Right kidney (tissue), 9 donors: Measurements from ENCODE around the gene SIRT5.
A peak's percentile ranks its signal among the peaks of the same experiment; 100 is the strongest.

Source experiments
- DNase-seq: peaks from one replicate; pipeline ENCODE4 v3.0.0-alpha.2; 2016
- long read RNA-seq, 8 donors: transcript quantifications; one replicate each; lab custom pipeline, GENCODE V29; 2026

SIRT5 gene
- long read RNA-seq, donor 1, partial matches to known transcripts = 0 of 8 reads
- long read RNA-seq, donor 1, other reads (novel, unspliced or antisense) = 7 of 8 reads
- long read RNA-seq, donor 2, partial matches to known transcripts = 0 of 1 reads
- long read RNA-seq, donor 2, other reads (novel, unspliced or antisense) = 0 of 1 reads
- long read RNA-seq, donor 3, partial matches to known transcripts = 0 of 1 reads
- long read RNA-seq, donor 3, other reads (novel, unspliced or antisense) = 0 of 1 reads
- long read RNA-seq, donor 4 = 0 reads
- long read RNA-seq, donor 5, partial matches to known transcripts = 0 of 7 reads
- long read RNA-seq, donor 5, other reads (novel, unspliced or antisense) = 7 of 7 reads
- long read RNA-seq, donor 6, partial matches to known transcripts = 0 of 1 reads
- long read RNA-seq, donor 6, other reads (novel, unspliced or antisense) = 0 of 1 reads
- long read RNA-seq, donor 7, full-length matches to known transcripts = 1 of 1 reads
- long read RNA-seq, donor 7, partial matches to known transcripts = 0 of 1 reads
- long read RNA-seq, donor 7, other reads (novel, unspliced or antisense) = 0 of 1 reads
- long read RNA-seq, donor 8, full-length matches to known transcripts = 3 of 11 reads
- long read RNA-seq, donor 8, partial matches to known transcripts = 0 of 11 reads
- long read RNA-seq, donor 8, other reads (novel, unspliced or antisense) = 8 of 11 reads

DNA sequence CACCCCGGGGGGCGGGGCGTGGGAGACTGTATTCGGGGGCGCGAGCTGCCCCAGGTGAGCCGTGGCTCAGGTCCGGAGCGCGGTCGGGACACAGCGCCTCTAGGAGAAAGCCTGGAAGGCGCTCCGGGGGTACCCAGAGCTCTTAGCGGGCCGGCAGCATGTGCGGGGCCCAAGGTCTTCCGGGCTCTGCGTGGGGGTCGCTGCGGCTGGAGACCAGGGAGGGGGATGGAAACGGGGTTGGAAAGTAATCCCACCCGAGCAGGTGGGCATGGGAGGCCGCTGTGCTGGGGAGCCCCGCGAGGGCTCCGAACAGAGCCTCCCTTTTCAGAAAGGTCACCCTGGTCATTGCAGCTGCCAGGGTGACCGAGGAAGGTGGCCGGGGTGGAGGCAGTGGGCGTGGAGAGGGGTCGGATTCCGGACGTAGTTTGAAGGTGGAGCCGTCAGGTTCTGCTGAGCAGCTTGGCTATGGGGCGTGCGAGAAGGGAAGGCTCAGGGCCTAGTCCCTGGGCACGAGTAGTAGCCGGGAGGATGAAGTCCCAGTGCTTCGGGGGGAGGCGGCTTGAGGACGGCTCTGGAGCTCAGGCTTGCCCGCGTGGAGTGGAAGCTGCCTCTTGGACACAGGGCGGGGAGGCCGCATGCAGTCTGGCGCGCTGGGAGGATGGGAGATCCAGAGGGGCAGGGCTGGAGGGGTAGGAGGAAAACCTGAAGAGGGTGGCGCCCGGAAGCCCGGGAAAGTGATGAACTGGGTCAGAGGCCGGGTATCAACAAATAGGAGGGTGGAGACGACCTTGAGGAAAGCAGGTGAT lies at the start of gene SIRT5:
Gene SIRT5 (plus strand): TSS at position 31 of the 806 bp plus-strand sequence. CDS start 9,510 bp downstream, outside the sequence.
- peak; percentile 96 for DNase-seq

- DNase-seq = no peak
Measured at GRCh38 chr6:13524801-13525508, 49.4 kb upstream of the SIRT5 start.

- no peak for DNase-seq
Measured at GRCh38 chr6:13526357-13526726, 48.1 kb upstream of the SIRT5 start.

DNA sequence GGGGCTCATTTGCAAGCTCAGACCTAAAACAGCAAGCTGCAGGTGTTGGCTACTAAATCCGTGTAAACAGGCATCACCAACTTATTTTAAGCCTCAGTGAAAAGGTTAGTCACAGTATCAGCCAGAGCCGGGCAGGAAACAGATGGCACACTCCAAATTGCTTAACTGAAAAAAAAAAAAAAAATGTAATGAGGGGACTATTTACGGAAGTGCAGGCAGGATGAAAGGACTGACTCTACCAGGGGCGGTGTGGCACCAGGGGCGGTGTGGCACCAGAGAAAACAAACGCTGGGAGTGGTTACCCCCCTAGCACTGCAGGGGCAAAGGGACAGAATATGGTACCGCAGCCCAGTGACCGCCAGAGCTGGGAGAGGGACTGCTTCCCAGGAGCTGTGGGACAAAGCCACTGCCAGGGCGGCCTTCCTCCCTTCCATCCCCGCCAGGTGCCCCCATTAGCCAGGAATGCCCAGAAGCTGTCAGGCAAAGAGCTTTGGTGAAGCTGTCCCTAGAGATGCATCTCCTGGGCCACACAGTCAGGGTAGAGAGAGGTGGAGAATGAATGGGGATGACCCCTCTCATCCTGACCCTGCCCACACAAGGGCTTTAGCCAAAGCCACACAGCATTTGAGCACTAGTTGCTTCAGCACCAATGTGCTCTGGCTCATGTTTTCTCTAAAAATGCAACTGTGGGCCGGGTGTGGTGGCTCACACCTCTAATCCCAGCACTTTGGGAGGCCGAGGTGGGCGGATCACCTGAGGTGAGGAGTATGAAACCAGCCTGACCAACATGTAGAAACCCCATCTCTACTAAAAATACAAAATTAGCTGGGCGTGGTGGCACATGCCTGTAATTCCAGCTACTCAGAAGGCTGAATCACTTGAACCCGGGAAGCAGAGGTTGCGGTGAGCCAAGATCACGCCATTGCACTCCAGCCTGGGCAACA lies 47.4 kb upstream of the SIRT5 start:
- no peak for DNase-seq

- DNase-seq = no peak
Measured at GRCh38 chr6:13527671-13528056, 46.7 kb upstream of the SIRT5 start.

- no peak for DNase-seq
Measured at GRCh38 chr6:13528232-13528631, 46.2 kb upstream of the SIRT5 start.

GRCh38 chr6:13528777-13529343 lies 45.5 kb upstream of the SIRT5 start:
- no peak for DNase-seq

- DNase-seq = no peak
Measured at GRCh38 chr6:13531956-13532355, 42.4 kb upstream of the SIRT5 start.

DNA sequence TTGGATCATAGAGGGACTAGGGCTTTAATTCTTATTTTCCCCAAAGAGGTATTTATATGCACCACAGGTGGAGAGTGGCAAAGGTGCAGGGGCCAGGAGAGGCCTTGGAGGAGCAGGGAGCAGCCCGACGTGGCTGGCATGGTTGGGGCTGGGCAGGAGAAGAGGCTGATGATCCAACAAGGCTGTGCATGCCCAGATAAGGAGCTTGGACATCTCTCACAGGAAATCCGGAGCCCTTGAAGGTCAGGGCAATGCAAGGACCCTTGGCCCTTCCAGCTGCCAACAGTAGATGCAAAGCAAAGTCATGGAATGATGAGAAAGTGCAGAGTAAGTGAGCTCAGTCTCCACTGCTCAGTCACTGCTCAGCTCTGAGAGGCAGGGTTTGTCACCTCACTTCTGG lies 39.9 kb upstream of the SIRT5 start:
- DNase-seq = no peak

DNA sequence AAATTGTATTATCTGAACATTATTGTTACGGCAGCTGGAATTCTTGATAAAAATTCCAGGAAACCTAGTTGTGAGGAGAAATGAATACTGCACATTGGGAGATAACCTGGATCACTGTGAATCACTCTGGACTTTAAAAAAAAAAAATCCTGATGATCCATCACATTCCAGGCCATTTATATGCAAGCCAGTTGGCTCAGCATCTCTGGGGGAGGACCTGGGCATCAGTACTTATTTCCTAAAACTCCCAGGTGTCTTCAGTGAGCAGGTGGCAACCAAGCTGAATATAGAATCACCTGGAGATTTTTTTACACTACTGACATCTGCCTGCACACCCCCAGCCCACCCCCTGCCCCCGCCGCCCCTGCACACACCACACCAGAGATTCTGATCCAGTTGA lies 39.1 kb upstream of the SIRT5 start:
- DNase-seq = no peak

GRCh38 chr6:13536796-13537526 lies 37.4 kb upstream of the SIRT5 start:
- DNase-seq = no peak

GRCh38 chr6:13537527-13537897 lies 36.9 kb upstream of the SIRT5 start:
- DNase-seq = no peak

DNA sequence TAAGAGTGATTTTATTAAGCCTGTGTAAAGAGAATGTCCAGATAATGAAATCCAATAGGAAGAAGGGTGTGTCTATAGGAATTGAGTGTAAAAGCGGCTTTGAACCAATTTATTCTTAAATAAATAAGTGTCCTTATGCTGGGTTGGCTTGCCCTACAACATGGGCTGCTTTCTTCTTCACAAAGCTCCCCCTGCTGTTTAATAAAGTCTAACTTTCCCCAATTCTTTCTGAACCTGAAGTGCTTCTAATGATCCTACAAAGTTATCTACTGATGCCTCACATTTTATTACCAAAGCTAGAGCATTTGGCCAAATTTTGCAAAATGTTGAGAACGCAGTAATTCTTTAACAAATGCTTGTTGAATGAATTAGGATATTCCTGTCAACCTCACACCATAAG lies 36.3 kb upstream of the SIRT5 start:
- DNase-seq = no peak

GRCh38 chr6:13538600-13538999 lies 35.8 kb upstream of the SIRT5 start:
- no peak for DNase-seq

DNA sequence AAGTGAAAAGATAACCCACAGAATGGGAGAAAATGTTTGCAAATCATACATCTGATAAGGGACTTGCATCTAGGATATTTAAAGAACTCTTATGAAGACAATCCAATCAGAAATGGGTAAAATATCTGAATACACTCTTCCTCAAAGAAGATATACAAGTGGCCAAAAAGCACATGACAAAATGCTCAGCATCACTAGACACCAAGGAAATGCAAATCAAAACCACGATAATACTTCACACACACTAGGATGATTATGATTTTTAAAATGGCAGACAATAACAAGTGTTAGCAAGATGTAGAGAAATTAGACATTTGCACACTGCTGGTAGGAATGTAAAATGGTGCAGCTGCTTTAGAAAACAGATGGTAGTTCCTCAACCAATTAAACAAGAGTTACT lies 34.8 kb upstream of the SIRT5 start:
- DNase-seq = no peak

GRCh38 chr6:13541496-13541895 lies 32.9 kb upstream of the SIRT5 start:
- DNase-seq = no peak

- no peak for DNase-seq
Measured at GRCh38 chr6:13544454-13545186, 29.8 kb upstream of the SIRT5 start.

- DNase-seq = no peak
Measured at GRCh38 chr6:13545885-13546284, 28.5 kb upstream of the SIRT5 start.

DNA sequence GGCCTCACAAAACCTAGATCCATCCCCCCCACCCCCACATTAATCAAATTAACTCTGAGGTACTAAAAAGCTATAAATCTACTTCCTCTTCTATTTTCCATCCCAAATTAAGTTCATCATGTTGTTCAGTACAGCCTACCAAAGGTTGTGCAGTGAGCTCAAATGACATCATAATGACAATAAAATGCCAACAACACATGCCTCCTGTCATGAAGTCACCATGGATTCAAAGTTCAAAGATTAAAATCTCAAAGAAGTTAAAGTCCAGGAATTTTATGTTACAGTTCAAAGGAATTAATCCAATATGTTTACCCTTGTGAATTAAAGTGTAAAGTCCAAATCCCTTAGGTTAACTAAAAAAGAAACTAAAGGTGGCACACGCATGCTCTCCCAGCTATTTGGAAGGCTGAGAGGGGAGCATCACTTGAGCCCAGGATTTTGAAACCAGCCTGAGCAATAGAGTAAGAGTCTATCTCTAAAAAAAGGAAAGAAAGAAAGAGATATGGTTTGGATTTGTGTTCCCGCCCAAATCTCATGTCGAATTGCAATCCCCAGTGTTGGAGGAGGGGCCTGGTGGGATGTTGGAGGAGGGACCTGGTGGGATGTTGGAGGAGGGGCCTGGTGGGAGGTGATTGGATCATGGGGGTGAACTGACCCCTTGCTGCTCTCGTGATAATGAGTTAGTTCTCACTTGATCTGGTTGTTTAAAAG lies 25.7 kb upstream of the SIRT5 start:
- DNase-seq = no peak
